K562 (cell line): ENCODE measurements around the gene IL17A. TPM values are rescaled to one million over a fixed set of nuclear protein-coding genes. Genes with fewer than 3 reads are reported as not detected.

Experiments
- ATAC-seq: fragments of 200-7000 bp; cut with Tn5 transposase; 3 replicates; pipeline ENCODE4 v1.9.1; 2020; ENCODE audit warnings: moderate library complexity
- BruUV-seq: library from RNA; stranded (reverse); fragments of 400-500 nt; replicated peaks from 2 replicates; lab custom pipeline; 2021; lab: Mats Ljungman, UMichigan
- CTCF ChIA-PET: fragments of 300-600 bp; formaldehyde crosslinking; extraction: SDS; loops from one replicate; lab custom pipeline; 2021; ENCODE audit warnings: low intra/inter-chr PET ratio; lab: Yijun Ruan, JAX
- POLR2A ChIA-PET: fragments of 300-600, 350-650 bp; sonication (Branson Sonifier 250); formaldehyde crosslinking; extraction: SDS; loops from one replicate; lab custom pipeline; 2021; ENCODE audit warnings: antibody characterized with exemption, inconsistent platforms; lab: Yijun Ruan, JAX
- DNase-seq, 4 experiments: peaks; one replicate each; pipeline versions ENCODE4 v3.0.0 to v3.0.0-alpha.2; 2011 to 2018; ENCODE audit warnings: low spot score in 3 of 4, mixed read lengths in 3 of 4; ENCODE audit errors: extremely low read depth in 1 of 4
- FAIRE-seq: peaks from 2 replicates; lab custom pipeline; 2011; peaks lifted over from hg19 to GRCh38; lab: Jason Lieb, UNC
- H2AFZ ChIP-seq: 2 replicates; pipeline ENCODE4 v1.6.0; 2011; ENCODE audit warnings: low read depth, low read length, control low read depth, inconsistent platforms
- H3K27ac ChIP-seq: fragments of 200-600 bp; 3 replicates; pipeline ENCODE4 v1.8.0; 2011; ENCODE audit warnings: low read depth, mild to moderate bottlenecking, control low read depth, inconsistent platforms, low read length, moderate library complexity, mixed read lengths; ENCODE audit errors: extremely low read depth
- H3K27me3 ChIP-seq, 2 experiments: fragments of 300-600 bp in 1 of 2; 2 replicates in 1 of 2; 3 replicates in 1 of 2; pipeline versions ENCODE4 v1.6.0 to v1.8.0; 2011; ENCODE audit warnings: inconsistent platforms in 2 of 2, low read length in 2 of 2, mild to moderate bottlenecking in 1 of 2, mixed read lengths in 1 of 2, moderate library complexity in 1 of 2; ENCODE audit not compliant: control insufficient read depth in 2 of 2, insufficient read depth in 2 of 2
- H3K36me3 ChIP-seq: fragments of 300-600 bp; 3 replicates; pipeline ENCODE4 v1.8.0; 2011; ENCODE audit warnings: mild to moderate bottlenecking, low read length, inconsistent platforms; ENCODE audit not compliant: control insufficient read depth, insufficient read depth
- H3K4me1 ChIP-seq, 2 experiments: fragments of 200-600 bp in 1 of 2; replicated peaks in 1 of 2; 2 replicates in 1 of 2; 3 replicates in 1 of 2; pipeline versions ENCODE4 v1.5.1 to v1.8.0; 2011; ENCODE audit warnings: inconsistent platforms in 2 of 2, low read length in 2 of 2, mild to moderate bottlenecking in 1 of 2, mixed read lengths in 1 of 2, moderate library complexity in 1 of 2; ENCODE audit not compliant: control insufficient read depth in 2 of 2, insufficient read depth in 2 of 2
- H3K4me2 ChIP-seq: 2 replicates; pipeline ENCODE4 v1.6.1; 2011; ENCODE audit warnings: low read length, control low read depth, inconsistent platforms, mixed read lengths; ENCODE audit not compliant: insufficient read depth
- H3K4me3 ChIP-seq: fragments of 200-600 bp; sonication (generic), shearing (Covaris generic); 2 replicates; pipeline ENCODE4 v1.5.1; 2016; ENCODE audit warnings: control low read depth, inconsistent platforms
- H3K79me2 ChIP-seq: fragments of 200-600 bp; 3 replicates; pipeline ENCODE4 v1.8.0; 2011; ENCODE audit warnings: low read length, inconsistent platforms; ENCODE audit not compliant: control insufficient read depth, insufficient read depth
- H3K9ac ChIP-seq, 2 experiments: 2 replicates each; pipeline versions ENCODE4 v1.6.0 to v1.6.1; 2011; ENCODE audit warnings: low read depth in 2 of 2, low read length in 2 of 2, control low read depth in 1 of 2, inconsistent platforms in 1 of 2, mild to moderate bottlenecking in 1 of 2, mixed read lengths in 1 of 2; ENCODE audit not compliant: insufficient read depth in 1 of 2
- H3K9me1 ChIP-seq: one replicate; pipeline ENCODE4 v1.6.0; 2011; ENCODE audit warnings: inconsistent platforms, mild to moderate bottlenecking, low read length, moderate library complexity; ENCODE audit not compliant: control insufficient read depth, insufficient read depth
- H3K9me3 ChIP-seq: replicated peaks from 2 replicates; pipeline ENCODE4 v1.5.1; 2011; ENCODE audit warnings: low read depth, low read length, inconsistent platforms; ENCODE audit not compliant: control insufficient read depth, insufficient read depth
- H4K20me1 ChIP-seq: replicated peaks from 2 replicates; pipeline ENCODE4 v1.6.1; 2011; ENCODE audit warnings: low read length, inconsistent platforms, mixed read lengths; ENCODE audit not compliant: control insufficient read depth, insufficient read depth
- CBX5 ChIP-seq: IDR thresholded peaks from 2 replicates; pipeline ENCODE4 v1.6.1; 2014; ENCODE audit warnings: low read depth, borderline replicate concordance
- EP300 ChIP-seq: IDR thresholded peaks from 2 replicates; pipeline ENCODE4 v1.6.1; 2012; ENCODE audit warnings: low read length, improper control_type of control experiment
- ZNF644 ChIP-seq: fragments of 200-800 bp; sonication (Bioruptor generic); IDR thresholded peaks from 2 replicates; pipeline ENCODE4 v1.6.1; 2016; ENCODE audit warnings: low read depth, missing genetic modification characterization, missing compliant biosample characterization
- WGBS: fragments of 100-300 bp; shearing (Covaris generic); methylation state at CpG from one replicate; pipeline ENCODE4 v1.1.6; 2016; ENCODE audit warnings: low coverage, mixed read lengths; ENCODE audit not compliant: insufficient coverage; ENCODE audit errors: missing lambda C conversion rate; 5-methylcytosine and 5-hydroxymethylcytosine counted together
- in situ Hi-C: fragments of 300-500 bp; cut with MboI; formaldehyde crosslinking; loops from 4 replicates; pipeline ENCODE4 v1.15.0; 2018; ENCODE audit warnings: inconsistent platforms, mixed read lengths
- intact Hi-C: fragments of 100-400 bp; cut with micrococcal nuclease; formaldehyde crosslinking; loops from 2 replicates; pipeline ENCODE4 v1.14.2; 2022
- polyA plus RNA-seq, 8 experiments: library from polyadenylated mRNA; depleted of rRNA in 4 of 8; stranded (reverse) in 5 of 8; unstranded in 3 of 8; fragments of >200 nt; fragmentation: Nextera tagmentation in 2 of 8; fragmentation: Illumina TruSeq in 1 of 8; extraction: Ambion mirVana in 2 of 8; extraction: Trizol in 1 of 8; gene quantifications; 2 replicates each; pipeline versions ENCODE4 v1.2.1 to v1.2.3, GENCODE V29; 2011 to 2014; ENCODE audit warnings: inconsistent platforms in 1 of 8, missing spikeins in 1 of 8
- total RNA-seq, 7 experiments: library from RNA; depleted of rRNA in 6 of 7; stranded (reverse); fragments of >200 nt in 6 of 7; fragmentation: Illumina TruSeq in 2 of 7; extraction: Trizol in 2 of 7; gene quantifications; 2 replicates each; pipeline versions ENCODE4 v1.2.1 to v1.2.3, GENCODE V29; 2011 to 2021; ENCODE audit warnings: low replicate concordance in 1 of 7
- TF ChIP-seq, protein P1 (sequence below), 2 experiments: fragments of 450-650 bp; conservative IDR thresholded peaks; 2 replicates each; pipeline ENCODE4 v1.6.1; 2017; ENCODE audit warnings: mild to moderate bottlenecking in 2 of 2, moderate library complexity in 2 of 2

Gene IL17A
- total and polyA plus RNA-seq, 9 of the 15 experiments (the other 6 are each of a cell fraction or from before 2014, with no cell fraction given): not detected

DNA sequence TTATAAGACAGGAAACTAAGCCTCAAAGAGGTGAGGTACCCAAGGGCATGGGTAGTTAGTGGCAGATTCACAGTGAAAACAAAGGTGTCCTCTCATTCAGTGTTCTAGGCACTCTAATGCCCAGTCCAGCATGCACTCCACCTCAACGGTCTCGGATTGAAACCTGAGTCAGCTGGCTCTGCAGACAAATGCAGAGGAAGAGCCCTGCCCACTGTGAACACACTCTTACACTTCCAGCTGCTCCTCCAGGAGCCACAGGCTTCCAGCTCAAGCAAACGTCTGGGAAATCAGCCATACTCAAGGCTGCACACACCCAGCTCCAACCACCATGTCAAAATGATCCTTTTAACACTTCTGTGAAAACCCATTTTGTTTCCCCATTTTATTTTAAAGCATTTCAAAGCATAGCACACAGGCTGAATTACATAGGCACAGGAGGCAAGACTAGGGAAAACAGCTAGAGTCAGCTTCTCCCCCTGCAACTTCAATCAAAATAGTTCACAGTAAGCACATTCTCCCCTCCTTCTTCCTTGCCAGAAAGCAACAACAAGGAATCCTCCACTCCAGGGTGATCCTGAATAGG is 3.0 kb upstream of the IL17A start:
- Histone ChIP-seq H3K36me3 (no peaks in the 10 kb centered on the region), H3K4me2 (no peak overlapping the region), H3K4me3 (no peak overlapping the region), H3K27ac (no peak overlapping the region), H3K9me3 (no peaks in the 10 kb centered on the region), H3K4me1 (no peaks in the 10 kb centered on the region), H3K9me1 (no peaks in the 10 kb centered on the region), H3K9ac (no peak overlapping the region), H2AFZ (no peak overlapping the region), H3K27me3 (no peaks in the 10 kb centered on the region), H4K20me1 (no peaks in the 10 kb centered on the region), H3K79me2 (no peaks in the 10 kb centered on the region)
- in situ Hi-C loops: no loop called here
- DNase-seq (no peak), FAIRE-seq (no peak), ATAC-seq (no peak)
- CTCF ChIA-PET: no interaction called here
- no TSS peak for BruUV-seq
- intact Hi-C loops: no loop called here
- 2% methylated on average over 3 of the region's 3 CpGs for WGBS
- no peak for TF ChIP-seq EP300
- TF ChIP-seq CBX5: no peak
- TF ChIP-seq ZNF644 (tag): no peak
- TF ChIP-seq, protein P1, sequence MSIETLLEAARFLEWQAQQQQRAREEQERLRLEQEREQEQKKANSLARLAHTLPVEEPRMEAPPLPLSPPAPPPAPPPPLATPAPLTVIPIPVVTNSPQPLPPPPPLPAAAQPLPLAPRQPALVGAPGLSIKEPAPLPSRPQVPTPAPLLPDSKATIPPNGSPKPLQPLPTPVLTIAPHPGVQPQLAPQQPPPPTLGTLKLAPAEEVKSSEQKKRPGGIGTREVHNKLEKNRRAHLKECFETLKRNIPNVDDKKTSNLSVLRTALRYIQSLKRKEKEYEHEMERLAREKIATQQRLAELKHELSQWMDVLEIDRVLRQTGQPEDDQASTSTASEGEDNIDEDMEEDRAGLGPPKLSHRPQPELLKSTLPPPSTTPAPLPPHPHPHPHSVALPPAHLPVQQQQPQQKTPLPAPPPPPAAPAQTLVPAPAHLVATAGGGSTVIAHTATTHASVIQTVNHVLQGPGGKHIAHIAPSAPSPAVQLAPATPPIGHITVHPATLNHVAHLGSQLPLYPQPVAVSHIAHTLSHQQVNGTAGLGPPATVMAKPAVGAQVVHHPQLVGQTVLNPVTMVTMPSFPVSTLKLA (conservative IDR thresholded peaks at IDR 0.05): no peak
- TF ChIP-seq, all 486 proteins: peak for 0
- POLR2A ChIA-PET: interaction anchor here (0.6 to 1.4 kb wide), 3 partner anchors 9 to 384 kb away, joined by 3 read pairs; no protein-coding TSS in a partner anchor
